COR-L47 (cell line): Measurements from ENCODE around the gene PPIP5K2.
"Not testable (repeated sequence)": the region's sequence is repeated elsewhere in the genome, so short reads cannot be mapped to it uniquely, and the experiment has no call there.

Experiments used
- DNase-seq: peaks from one replicate; lab custom pipeline; 2025; lab: John Stamatoyannopoulos, UW

The PPIP5K2 gene

DNA sequence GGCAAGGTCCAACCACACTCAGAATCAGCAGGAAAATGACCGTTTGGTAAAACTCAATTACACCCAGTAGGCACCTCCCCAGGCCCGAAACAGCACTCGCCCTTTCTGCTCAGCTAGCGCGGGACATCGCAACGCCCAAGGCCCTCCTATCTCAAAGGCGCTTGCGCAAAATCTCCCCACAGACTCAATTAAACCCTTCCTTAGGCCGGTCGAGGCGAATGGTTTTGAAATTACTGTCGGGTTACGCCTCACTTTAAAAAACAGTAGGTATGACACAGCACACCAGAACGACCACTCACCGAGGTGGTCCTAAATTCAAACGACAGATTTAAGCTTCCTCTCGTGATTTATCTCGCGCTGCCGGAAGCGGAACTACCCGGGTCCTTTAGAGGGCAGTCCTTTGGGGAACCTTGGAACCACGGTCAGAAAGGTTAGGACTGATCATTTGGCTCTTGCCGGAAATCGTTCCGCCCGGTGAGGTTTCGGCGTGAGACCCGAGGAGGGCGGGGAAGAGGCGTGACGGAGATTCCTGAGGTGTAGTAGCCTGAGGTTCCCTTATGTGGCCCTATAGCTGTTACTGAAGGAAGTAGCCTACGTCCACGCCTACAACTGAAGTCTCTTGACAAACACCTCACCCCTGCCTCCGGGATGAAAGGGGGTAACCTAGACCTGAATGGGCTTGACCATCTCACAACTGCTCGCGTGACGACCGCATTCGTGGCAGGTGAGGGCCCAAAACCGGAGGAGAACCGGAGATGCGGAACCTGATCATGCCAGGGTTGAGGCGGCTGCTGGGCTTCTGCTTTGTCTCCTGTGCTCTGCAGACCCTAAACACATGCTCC, at the start of gene PPIP5K2, which contains the start of gene GIN1:
TSS of gene PPIP5K2 (plus strand) at position 537 of the 842 bp plus-strand sequence. CDS start 9,289 bp downstream, outside the sequence.
TSS of gene GIN1 (minus strand) at position 374 of the 842 bp plus-strand sequence. CDS start 11,431 bp downstream, outside the sequence.
- DNase-seq: peak; percentile 95

- DNase-seq: not testable (repeated sequence)
Observed at GRCh38 chr5:103073500-103073899, 46.6 kb upstream of the PPIP5K2 start.

DNA sequence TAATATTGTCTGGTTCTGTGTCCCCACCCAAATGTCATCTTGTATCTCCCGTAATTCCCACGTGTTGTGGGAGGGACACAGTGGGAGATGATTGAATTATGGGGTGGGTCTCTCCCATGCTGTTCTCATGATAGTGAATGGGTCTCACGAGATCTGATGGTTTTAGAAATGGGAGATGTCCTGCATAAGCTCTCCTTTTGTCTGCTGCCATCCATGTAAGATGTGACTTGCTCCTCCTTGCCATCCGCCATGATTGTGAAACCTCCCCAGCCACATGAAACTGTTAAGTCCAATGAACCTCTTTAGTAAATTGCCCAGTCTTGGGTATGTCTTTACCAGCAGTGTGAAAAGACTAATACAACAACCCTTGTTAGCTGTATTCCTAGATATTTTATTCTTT, 44.7 kb upstream of the PPIP5K2 start:
- DNase-seq: no peak

GRCh38 chr5:103079796-103080195, 40.3 kb upstream of the PPIP5K2 start:
- DNase-seq: no peak

GRCh38 chr5:103086547-103086946, 33.6 kb upstream of the PPIP5K2 start:
- DNase-seq: no peak

DNA sequence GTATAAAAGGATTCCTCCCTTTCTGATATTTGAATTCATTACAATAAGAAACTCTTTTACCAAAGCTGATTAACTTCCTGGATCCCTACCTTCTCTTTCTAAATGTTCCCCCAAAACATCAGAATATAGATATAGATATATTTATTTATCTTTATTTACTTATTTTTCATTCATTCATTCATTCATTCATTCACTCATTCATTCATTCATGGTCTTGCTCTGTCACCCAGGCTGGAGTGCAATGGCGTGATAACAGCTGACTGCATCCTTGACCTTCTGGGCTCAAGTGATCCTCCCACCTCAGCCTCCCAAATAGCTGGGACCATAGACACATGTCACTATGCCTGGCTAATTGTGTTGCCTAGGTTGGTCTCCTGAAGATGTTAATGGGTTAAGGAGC, 30.8 kb upstream of the PPIP5K2 start:
- DNase-seq: no peak

- no peak for DNase-seq
Observed at GRCh38 chr5:103090791-103091190, 29.3 kb upstream of the PPIP5K2 start.

DNA sequence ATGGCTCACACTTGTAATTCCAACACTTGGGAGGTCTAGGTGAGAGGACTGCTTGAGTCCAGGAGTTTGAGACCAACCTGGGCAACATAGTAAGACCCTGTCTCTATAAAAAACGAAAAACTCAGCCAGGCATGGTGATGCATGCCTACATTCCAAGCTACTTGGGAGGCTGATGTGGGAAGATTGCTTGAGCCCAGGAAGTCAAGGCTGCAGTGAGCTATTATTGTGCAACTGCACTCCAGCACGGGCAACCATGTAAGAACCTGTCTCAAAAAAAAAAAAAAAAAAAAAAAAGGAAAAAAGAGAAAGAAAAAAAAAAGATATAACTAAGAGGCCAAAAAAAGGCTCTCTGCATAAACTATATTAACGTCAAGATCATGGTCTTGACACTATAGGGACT, 27.4 kb upstream of the PPIP5K2 start:
- DNase-seq: no peak

- no peak for DNase-seq
Observed at GRCh38 chr5:103093727-103094126, 26.4 kb upstream of the PPIP5K2 start.

DNA sequence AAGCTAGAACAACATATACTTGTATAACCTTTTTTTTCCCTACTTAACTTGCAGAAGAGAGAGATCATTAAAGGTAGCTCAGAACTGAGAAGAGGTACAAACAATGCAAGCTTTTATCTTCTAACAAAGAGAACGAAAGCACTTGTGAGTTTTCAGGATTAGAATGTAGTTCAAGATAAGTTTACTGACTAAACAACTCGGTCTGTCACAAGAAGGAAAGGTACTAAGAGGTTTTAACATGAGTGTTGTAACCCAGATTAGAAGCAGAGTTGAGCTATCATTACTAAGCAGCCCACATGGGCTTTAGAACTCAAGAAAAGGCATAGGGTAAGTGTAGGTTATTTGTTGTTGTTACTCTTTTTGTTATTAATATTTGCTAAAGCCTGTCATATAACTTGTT, 25.4 kb upstream of the PPIP5K2 start:
- DNase-seq: no peak

- no peak for DNase-seq
Observed at GRCh38 chr5:103098993-103099392, 21.1 kb upstream of the PPIP5K2 start.

DNA sequence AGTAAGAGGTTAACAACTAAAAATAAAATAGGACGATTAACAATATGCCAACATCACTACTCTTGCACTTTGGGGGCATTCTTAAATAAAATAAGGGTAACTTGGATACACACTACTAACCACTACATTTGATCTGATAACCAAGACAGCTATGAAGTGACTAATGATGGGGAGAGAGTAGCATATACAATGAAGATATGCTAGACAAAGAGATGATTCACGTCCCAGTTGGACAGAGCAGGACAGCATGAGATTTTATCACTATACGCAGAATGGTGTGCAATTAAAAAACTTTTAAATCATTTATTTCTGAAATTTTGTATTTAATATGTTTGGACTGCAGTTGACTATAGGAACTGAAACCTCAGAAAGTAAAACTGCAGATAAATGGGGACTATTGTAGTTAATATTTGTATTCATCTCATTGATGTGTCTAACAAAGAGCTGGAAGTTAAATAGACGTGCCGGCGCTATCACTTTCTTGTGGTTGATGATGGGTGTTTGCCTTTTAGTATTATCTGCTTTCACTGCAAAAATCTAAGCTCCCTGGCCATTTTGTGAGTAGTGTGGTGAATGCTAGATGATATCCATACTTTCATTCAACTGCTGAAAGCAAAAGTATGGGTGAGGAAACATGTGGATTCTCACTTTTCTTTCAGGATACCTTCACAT, 18.9 kb upstream of the PPIP5K2 start:
- no peak for DNase-seq

DNA sequence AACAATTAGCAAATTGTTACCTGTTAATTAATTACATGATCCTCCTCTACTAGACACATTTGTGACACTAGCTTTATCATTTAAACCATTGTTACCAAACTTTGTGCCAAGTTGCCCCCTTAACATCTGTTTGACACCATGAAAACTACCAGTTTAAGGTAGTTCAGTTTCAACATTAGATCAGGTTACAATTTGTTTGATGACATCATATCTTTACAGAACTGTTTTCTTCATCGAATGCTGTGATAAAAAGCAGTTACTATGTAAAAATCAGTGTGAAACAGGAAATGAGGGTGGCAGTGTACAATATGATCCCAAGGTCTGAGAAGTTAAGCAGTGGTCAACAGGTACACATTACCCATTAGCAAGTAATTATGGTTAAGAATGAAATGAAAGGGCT, 17.9 kb upstream of the PPIP5K2 start:
- DNase-seq: no peak

- DNase-seq: no peak
Observed at GRCh38 chr5:103108086-103108485, 12.0 kb upstream of the PPIP5K2 start.

DNA sequence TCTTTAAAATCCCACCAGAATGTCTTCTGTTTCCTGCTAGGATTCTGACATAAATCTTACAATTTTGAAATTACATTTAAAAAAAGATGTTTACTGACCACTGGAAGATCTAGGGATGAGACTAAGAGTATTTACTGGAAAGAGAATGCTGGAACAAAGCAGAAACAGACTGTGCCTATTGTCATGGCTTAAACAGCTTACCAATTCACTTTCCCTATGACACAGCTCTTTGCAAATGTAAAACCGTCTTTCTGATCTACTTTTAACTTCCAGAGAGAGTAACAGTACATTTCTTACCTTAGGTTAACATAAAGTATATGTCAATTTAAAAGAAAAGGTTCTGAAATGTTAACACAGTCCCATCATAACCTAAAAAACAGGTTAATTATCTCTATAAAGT, 10.8 kb upstream of the PPIP5K2 start:
- DNase-seq: no peak

DNA sequence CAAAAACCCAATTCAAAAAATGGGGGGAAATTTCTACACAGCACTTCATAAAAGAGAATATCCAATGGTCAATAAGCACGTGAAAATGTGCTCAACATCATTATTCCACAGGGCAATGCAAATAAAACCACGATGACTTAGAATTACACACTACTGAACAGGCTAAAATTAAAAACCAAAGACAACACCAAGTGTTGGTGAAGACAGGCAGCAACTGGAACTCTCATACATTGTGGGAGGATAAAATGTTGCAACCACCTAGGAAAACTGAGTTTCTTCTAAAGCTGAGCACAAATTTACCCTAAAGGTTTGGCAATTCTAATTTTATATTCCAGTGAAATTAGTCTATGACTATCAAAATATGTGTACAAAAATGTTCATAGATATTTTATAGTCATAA, 9.7 kb upstream of the PPIP5K2 start:
- DNase-seq: no peak

DNA sequence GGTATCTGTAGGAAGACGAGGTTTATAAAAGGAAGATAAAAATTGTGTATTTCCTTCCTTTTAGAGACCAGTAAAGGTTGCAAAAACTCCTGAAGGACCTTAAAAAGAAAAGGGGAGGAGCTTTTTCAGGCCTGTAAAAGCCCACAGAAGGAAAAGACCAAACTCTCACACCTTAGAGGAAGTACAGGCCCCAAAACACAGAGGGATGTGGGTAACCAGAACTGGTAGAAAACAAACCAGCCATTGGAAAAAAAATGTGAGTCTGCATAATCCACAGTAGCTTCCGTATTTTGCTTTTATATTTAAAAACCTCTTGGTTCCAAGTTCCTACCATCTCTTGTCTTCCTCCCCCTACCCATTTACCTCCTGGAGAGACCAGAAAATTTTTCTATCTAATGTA, 8.6 kb upstream of the PPIP5K2 start:
- no peak for DNase-seq

DNA sequence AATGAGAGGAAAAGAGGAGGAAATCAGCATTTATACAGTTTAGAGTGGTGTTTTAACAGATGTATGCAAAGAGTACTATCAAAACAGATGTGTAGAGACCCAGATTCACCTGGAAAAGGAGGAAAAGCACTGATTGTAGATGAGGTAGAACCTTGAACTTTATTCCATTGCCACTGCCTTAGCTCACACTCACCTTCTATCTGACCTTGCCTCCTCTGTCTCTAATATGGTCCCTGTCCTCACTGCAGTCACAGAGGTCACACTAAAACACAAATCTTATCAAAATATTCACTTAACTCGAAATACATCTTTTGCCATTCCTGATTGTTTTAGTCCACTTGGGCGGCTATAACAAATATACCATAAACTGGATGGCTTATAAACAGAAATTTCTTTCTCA, 7.2 kb upstream of the PPIP5K2 start:
- no peak for DNase-seq

GRCh38 chr5:103114440-103114839, 5.7 kb upstream of the PPIP5K2 start:
- DNase-seq: no peak

DNA sequence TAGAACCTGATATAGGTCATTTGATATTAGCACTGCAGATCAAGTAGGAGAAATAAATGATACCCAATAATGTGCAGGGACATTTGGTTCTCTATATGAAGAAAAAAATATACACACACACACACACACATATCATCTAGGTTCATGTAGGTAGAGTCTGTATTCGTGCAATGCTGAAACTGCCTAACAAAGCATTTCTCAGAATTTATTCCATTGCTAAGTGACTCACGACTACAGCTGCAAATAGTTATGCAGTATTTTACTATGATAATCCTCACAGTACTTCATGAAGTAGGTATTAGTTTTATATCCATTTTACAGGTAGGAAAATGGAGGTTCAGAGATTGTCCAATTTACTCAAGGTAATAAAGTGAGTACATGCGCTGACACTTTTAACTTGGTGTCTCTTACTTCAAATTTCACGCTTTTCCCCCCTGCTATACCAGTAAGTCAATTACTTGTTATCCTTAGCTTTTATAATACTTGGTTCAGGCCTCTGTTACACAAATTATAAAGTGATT, 2.6 kb upstream of the PPIP5K2 start:
- no peak for DNase-seq

DNA sequence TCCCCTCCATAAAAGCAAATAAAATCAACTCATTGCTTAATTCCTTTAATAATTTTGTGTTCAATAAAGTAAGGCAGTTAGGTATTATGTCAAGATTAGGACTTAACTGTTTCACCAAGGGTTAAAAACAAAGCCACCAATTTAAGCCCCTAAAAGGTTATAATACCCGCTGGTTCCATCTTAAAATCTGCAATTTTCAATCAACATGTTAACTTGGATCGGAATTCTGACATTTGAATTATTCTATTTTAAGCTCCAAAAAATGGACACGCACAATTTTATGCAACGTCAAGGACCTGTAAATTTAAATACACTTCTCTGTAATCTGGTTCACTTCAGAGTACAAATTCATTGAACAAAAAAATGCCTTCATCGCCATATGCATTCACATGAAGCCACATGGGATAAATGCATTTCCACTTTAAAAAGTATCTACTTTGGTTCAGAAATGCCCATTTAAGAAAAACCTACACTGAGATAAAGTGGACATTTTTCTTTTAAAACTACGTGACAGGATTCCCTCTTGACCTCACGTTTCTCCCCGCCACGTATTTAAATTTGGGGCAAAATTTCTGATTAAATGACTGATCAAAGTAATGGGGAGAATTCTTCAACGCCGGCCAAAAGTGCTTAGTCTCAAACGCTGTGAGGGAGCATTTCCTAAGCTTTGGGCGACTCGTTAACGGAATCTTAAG, 884 bp upstream of the PPIP5K2 start:
- DNase-seq: no peak

DNA sequence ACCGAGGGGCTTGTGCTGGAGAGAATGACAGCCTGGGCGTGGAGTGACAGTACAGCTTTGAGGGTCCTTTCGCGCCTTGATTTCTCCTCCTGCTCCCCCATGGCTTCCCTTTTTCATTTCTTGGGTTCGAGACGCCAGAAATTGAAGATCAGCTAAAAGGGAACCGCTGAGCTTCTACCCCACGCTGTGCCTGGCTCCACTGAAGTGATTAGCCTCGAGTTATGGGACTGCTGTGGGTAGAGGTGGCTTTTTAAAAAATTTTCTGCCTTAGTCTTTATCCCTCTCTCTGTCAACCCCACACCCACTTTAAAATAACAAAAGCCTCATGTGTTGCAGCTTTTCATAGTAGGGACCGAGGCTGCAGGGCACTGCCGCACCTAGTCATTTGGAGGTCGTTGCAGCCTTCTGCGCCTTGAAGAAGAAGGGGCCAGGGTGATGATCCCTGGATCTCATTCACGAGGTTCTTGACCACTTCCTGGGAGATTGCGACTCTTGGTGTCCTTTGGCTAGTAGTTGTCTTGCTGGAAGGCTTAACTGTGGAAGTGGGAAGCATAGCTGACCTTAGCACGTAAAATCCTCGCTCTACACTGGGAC, 603 bp downstream of the PPIP5K2 start:
- DNase-seq: no peak
